Smooth muscle cell (in vitro differentiated cells): Measurements from ENCODE around the gene OR52E5. TPM values are rescaled to one million over a fixed set of nuclear protein-coding genes. Genes with fewer than 3 reads are reported as not detected.

ENCODE experiments used
- polyA plus RNA-seq: library from polyadenylated mRNA; unstranded; fragments of >200 nt; fragmentation: Nextera tagmentation; extraction: Ambion mirVana; gene quantifications from 2 replicates; pipeline ENCODE4 v1.2.1, GENCODE V29; 2016
- total RNA-seq: library from RNA; depleted of rRNA; stranded (reverse); fragments of >200 nt; gene quantifications from 2 replicates; pipeline ENCODE4 v1.2.3, GENCODE V29; 2014

The OR52E5 gene
- total and polyA plus RNA-seq, 2 experiments from 2014 or later, result not detected

Other genes starting within 250 kb of the OR52E5 start
- 22.2 and 27.6 TPM in 2 replicates for gene TRIM5, start 208.1 kb upstream of the OR52E5 start, total RNA-seq
- gene TRIM5, start 208.1 kb upstream of the OR52E5 start, polyA plus RNA-seq, result 16.4 and 18.0 TPM in 2 replicates
- 34.4 and 41.1 TPM in 2 replicates for gene TRIM22, start 203.4 kb upstream of the OR52E5 start, total RNA-seq
- 26.1 and 33.4 TPM in 2 replicates for gene TRIM22, start 203.4 kb upstream of the OR52E5 start, polyA plus RNA-seq
- not detected in 2 replicates for gene OR56B1, start 156.8 kb upstream of the OR52E5 start, total RNA-seq
- gene OR56B1, start 156.8 kb upstream of the OR52E5 start, polyA plus RNA-seq, result not detected in 2 replicates
- gene OR52N4, start 139.0 kb upstream of the OR52E5 start, total RNA-seq, result 0.40 and 1.9 TPM in 2 replicates
- not detected in 2 replicates for gene OR52N4, start 139.0 kb upstream of the OR52E5 start, polyA plus RNA-seq
- gene OR52N5, start 109.9 kb upstream of the OR52E5 start, total RNA-seq, result not detected in 2 replicates
- gene OR52N5, start 109.9 kb upstream of the OR52E5 start, polyA plus RNA-seq, result not detected in 2 replicates
- not detected in 2 replicates for gene OR52N1, start 101.9 kb upstream of the OR52E5 start, total RNA-seq
- not detected in 2 replicates for gene OR52N1, start 101.9 kb upstream of the OR52E5 start, polyA plus RNA-seq
- not detected in 2 replicates for gene OR52N2, start 84.3 kb upstream of the OR52E5 start, total RNA-seq
- not detected in 2 replicates for gene OR52N2, start 84.3 kb upstream of the OR52E5 start, polyA plus RNA-seq
- not detected in 2 replicates for gene OR52E6, start 51.3 kb upstream of the OR52E5 start, total RNA-seq
- gene OR52E6, start 51.3 kb upstream of the OR52E5 start, polyA plus RNA-seq, result not detected in 2 replicates
- not detected in 2 replicates for gene OR52E8, start 35.5 kb upstream of the OR52E5 start, total RNA-seq
- gene OR52E8, start 35.5 kb upstream of the OR52E5 start, polyA plus RNA-seq, result not detected in 2 replicates
- gene OR52E4, start 12.6 kb upstream of the OR52E5 start, total RNA-seq, result 0.22 TPM in 1 of 2 replicates, not detected in the other
- not detected in 2 replicates for gene OR52E4, start 12.6 kb upstream of the OR52E5 start, polyA plus RNA-seq
- gene OR56A3, start 49.0 kb downstream of the OR52E5 start, total RNA-seq, result not detected in 2 replicates
- gene OR56A3, start 49.0 kb downstream of the OR52E5 start, polyA plus RNA-seq, result not detected in 2 replicates
- gene OR56A5, start 75.3 kb downstream of the OR52E5 start, total RNA-seq, result 2.2 TPM in 1 of 2 replicates, not detected in the other
- gene OR56A5, start 75.3 kb downstream of the OR52E5 start, polyA plus RNA-seq, result not detected in 2 replicates
- gene OR52L1, start 93.8 kb downstream of the OR52E5 start, total RNA-seq, result 0.18 TPM in 1 of 2 replicates, not detected in the other
- not detected in 2 replicates for gene OR52L1, start 93.8 kb downstream of the OR52E5 start, polyA plus RNA-seq
- gene OR56A4, start 113.7 kb downstream of the OR52E5 start, total RNA-seq, result 0.13 TPM in 1 of 2 replicates, not detected in the other
- not detected in 2 replicates for gene OR56A4, start 113.7 kb downstream of the OR52E5 start, polyA plus RNA-seq
- gene OR56A1, start 137.6 kb downstream of the OR52E5 start, total RNA-seq, result 0.04 and 0.22 TPM in 2 replicates
- not detected in 2 replicates for gene OR56A1, start 137.6 kb downstream of the OR52E5 start, polyA plus RNA-seq
- gene OR56B4, start 214.5 kb downstream of the OR52E5 start, total RNA-seq, result not detected in 2 replicates
- 0.15 TPM in 1 of 2 replicates, not detected in the other for gene OR56B4, start 214.5 kb downstream of the OR52E5 start, polyA plus RNA-seq